Measurements from ENCODE around the gene HOXB4.
A peak's percentile ranks its signal among the peaks of the same experiment; 100 is the strongest.

The HOXB4 gene

DNA sequence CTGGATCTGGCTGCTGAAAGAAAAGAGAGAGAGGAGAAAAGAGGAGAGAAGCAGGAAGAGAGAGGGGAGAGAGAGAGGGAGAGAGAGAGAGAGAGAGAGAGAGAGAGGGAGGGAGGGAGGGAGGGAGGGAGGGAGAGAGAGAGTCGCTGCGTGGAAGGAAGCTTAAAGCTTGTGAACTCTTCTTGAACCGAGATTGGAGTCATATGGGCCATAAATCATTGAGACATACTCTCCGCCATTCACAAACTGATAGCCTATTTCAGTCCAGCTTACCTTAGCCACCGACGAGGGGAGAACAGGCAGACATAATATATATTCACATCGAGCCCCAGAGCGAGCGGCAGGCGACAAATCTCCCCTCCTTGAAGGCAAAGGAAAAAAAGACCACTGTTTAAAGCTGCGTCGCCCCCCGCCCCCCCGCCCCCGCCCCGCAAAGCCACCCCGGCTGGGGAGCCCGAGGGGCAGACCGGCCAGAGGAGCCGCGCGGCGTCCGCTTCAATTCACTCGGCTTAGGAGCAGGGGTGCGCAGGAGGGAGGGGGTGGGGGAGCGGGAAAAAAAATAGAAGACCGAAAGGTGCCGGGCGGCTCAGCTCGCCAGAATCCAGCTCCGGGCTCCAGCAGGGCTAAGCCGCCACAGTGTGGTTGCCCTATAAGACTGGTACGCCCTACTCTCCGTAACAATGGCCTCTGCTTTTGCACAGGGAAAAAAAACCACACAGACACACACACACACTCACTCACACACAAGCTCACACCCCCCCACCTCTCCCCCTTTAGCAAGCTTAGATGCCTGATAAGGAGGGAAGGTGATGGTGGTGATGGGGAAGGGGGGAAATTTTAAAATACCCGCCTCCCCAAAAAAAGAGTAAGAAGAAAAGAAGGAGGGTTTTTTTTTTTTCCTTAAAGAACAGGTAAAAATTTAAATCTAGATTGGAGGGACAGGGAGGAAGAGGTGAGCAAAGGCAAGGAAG is 22.6 kb downstream of the HOXB4 start:
- peak; percentile 84 for DNase-seq

GRCh38 chr17:48554412-48555257 is 23.5 kb downstream of the HOXB4 start:
- no peak for DNase-seq

GRCh38 chr17:48553826-48554225 is 24.3 kb downstream of the HOXB4 start:
- no peak for DNase-seq

DNA sequence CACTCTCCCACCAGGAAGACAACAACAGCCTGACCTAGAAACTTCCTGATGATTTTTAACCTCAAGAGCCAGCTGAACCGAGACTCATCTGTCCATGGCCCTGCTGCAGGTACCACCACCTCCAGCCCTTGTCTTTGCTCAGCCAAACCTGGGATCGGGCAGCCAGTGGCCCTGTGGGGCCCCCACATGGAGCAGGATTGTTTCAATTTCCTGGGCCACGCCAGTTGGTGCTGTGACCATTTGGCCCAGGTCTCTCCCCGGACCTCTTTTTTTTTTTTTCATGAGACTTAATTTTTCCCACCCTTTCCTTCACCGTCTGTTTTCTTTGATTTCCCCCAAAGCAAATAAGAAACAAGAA is 25.0 kb downstream of the HOXB4 start:
- no peak for DNase-seq

DNA sequence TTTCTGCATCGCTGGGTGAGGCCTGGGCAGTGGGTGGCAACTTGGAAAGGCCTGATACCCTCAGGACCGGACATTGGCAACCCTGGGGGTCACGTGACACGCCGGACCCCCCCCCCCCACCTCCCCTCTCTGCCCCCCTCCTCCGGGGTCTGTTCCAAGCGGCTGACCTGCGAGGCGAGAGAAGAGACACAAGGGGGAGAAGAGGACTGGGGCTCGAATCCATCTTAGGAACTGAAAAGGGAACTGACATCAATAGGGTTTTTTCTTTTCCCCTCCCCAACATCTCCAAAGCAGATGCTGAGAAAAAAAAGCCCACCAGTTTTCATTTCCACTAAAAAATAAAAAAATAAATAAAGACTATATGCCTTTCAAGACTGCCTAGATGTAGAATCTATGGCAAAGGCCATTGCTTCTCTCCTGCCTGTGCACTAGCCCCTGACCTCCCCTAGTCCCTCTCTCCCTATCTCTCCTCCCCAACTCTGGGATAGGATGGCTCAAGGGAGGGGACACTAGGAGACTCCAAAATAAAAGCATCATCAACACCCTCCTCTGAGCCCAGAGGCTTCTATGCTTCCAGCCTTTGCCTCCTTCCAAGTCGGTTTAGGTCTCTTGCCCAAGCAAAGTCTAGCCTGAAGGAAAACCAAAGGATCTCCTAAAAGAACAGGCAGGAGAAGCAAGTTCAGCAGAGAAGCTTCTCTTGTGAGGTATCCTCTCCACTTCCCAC is 25.5 kb downstream of the HOXB4 start:
- DNase-seq = no peak

DNA sequence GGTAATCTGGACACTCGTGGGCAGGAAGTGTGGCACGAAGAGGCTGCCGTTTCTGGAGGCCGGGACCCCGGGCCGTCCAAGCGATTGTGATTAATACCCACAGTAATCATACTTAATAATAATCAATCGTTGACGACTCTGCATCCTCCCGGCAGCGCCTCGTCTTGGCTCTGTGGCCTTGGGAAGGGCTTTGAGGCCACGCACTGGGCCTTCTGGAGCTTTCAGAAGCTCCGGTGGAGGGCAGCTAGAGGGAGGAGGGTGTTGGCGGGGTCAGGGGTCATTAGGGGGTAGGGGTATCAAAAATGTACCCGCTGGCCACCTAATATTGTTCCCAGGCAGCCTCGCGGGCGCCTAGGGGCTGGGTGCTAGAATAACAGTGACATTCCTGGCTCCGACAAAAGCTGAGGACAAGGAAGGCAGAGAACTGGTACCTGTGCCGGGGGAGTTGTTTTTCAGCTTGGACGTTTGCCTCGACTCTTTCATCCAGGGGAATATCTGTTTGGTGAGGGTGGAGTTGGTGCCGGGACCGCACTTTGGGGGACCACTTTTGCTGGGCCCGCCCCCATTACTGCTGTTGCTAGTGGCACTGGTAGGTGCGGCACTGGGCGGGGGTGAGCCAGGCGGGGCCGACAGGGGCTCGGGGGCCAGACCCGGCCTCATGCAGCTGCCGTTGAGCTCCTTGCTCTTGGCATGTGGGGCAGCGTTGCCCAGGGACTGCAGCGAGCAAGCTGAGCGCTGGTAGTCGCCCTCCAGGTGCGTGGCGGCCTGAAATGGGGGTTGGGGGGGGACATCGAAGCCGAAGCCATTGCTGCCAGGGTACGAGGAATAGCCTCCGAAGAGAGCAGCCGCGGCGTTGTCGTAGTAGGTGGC is 26.3 kb downstream of the HOXB4 start:
- DNase-seq = no peak

GRCh38 chr17:48551214-48551555 is 27.0 kb downstream of the HOXB4 start:
- DNase-seq = no peak

- peak; percentile 41 for DNase-seq
Measured at GRCh38 chr17:48550502-48551213, 27.5 kb downstream of the HOXB4 start.

GRCh38 chr17:48549914-48550501 is 28.1 kb downstream of the HOXB4 start:
- no peak for DNase-seq

- no peak for DNase-seq
Measured at GRCh38 chr17:48549281-48549630, 28.9 kb downstream of the HOXB4 start.

DNA sequence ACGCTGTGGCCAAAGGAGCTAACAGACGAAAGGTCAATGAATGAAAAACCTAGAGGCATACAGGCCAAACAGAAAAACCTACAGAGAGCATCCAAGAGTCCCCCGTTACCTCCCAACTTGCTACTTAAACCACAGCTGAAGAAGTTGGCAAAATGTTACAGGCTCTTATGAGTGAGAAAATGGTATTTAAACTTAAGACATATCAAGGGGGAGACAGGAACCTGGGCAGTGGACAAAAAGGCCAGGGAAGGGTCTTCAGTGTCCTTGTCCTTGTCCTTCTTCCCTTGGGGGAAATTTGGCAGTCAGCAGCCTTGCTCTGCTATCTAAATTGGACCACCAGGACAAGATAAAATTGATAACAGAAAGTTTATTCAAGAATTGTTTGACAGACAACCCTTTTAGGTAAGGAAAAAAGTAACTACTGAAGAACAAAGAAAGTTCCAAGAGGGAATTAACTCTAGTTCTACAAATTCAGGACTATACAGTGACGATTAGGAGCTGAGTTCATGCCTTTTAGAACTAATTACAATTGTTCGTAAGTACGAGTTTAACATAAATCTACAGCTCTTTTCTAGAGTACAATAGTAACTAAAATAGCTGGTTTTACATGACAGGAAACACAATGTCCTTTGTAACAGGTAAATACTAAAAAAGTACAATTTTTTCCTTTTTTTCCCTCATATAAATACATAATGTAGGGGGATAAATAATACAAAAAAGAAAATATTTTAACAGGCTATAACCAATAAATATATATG is 29.4 kb downstream of the HOXB4 start:
- DNase-seq = no peak

GRCh38 chr17:48547808-48548522 is 30.2 kb downstream of the HOXB4 start:
- DNase-seq = no peak

- DNase-seq = peak; percentile 90
Measured at GRCh38 chr17:48546924-48547807, 31.0 kb downstream of the HOXB4 start.

DNA sequence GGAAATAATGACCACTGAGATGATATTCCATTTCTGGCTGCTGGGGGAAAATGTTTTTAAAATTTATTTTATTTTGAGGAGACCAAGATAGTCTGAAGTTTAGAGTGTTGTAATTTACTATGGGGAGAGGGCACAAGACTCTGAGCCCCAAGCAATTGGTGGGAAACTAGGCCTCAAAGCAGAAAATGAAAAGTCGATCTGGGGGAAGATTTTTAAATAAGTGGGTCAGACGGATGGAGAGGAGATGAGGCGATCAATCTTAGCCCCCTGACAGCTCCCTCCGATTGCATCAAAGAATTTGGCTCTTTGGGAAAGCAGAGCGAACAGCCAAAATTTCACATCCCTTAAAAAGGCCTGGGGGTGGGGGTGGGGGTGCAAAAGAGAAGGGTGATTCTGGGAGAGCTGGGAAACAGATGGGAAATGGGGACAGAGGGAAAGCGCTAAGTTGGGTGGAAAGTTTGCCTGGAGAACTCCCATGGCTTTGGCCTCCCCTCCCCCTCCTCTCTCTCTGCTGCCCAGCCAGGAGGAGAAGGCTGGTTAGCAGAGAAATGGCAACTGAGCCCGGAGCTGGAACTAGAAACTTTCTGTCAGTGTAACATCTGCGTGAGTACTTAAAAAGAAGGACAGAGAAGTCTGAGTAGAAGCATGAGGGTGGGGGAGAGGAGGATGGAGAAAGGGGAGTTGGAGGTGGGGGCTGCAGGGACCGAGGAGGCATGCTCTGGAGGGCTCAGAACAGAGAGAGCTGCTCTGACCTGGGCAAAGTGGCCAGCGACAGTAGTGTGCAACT is 31.8 kb downstream of the HOXB4 start:
- no peak for DNase-seq

DNA sequence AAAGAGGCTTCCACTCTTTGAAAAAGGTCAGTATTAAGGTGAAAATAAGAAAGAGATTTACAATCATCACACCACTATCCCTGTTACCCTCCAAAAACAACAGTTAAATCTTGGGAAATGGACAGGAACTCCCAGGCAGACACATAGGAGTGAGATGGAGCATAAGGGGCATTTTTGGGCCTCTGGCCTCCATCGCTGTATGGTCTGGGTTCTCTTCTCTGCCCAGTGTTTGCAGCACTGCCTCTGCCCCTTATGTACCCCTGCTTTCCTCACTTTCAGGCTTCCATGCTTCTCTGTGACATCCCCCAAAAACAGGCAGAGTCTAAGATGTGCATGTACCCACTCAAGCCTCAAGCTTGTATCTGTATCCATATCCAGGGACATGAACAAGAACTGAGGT is 32.6 kb downstream of the HOXB4 start:
- no peak for DNase-seq

DNA sequence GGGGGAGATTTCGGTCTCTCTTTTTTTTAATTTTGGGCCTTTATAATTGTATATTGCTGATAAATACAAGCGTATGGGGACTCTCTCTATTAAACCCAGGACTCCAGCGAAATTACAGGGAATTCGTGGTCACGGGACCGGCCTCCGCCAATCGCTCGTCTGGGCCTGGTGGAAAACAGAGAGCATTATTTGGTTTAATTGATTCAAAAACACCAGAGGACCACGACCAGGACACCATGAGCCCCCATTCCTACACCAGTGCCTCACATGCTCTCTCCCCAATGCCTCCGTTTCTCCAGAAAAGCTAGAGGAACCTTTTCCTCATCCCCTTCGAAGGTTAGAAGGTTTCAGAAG is 33.2 kb downstream of the HOXB4 start, which contains the start of gene HOXB2:
TSS of gene HOXB2 (minus strand) at position 88 of the 354 bp plus-strand sequence. CDS start 198 bp downstream, outside the sequence.
- peak; percentile 67 for DNase-seq

DNA sequence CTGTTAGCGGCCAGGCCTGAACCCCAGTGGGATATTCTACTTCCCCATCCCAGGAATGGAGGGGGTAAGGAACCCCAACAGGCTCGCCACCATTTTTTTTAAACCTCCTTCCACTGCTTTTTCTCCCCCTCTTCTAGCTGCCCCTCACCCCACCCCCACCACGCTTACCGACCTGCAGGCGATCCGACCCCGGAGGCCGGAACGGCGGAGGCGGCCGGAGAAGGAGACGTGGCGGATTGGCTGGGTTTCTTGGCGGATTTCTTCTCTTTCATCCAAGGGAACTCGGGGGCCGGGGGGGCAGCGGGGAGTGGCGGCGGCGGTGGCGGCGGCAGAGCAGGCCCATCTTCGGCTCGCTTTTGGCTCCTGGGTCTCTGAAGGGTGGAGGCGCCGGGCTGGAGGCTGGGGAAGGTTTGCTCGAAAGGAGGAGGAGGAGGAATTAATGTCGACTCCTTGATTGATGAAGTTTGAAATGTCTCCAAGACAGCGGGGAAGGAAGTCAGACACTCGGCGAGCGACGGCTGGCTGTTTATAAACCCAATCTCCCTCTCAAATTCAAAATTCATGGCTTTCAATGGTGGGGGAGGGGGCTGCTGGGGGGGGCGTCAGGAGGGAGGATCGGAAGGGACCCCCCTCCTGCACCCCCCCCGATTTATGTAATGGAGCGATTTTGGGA is 33.7 kb downstream of the HOXB4 start:
- DNase-seq = peak; percentile 67
